Omental fat pad (tissue), 4 donors: Measurements from ENCODE around the gene FNDC8. TPM values are rescaled to one million over a fixed set of nuclear protein-coding genes. Genes with fewer than 3 reads are reported as not detected.

Source experiments
- ATAC-seq: fragments of 150-250 bp; one replicate; pipeline ENCODE4 v1.9.1; 2016; ENCODE audit warnings: mild to moderate bottlenecking, moderate library complexity; ENCODE audit not compliant: low FRiP score
- DNase-seq: peaks from one replicate; pipeline ENCODE4 v3.0.0-alpha.2; 2019; ENCODE audit warnings: low spot score
- CTCF ChIP-seq, 3 donors: fragments of 450-650 bp; IDR thresholded peaks; one replicate each; pipeline ENCODE4 v1.5.1; 2016 to 2017; ENCODE audit warnings: antibody characterized with exemption in 3 of 3, mild to moderate bottlenecking in 3 of 3, moderate library complexity in 2 of 3
- total RNA-seq, 4 donors: library from RNA; depleted of rRNA; stranded (reverse); fragments of >200 nt; gene quantifications; one replicate each; pipeline ENCODE4 v1.1.0, GENCODE V29; 2016

The FNDC8 gene
- total RNA-seq, 4 donors from 2014 or later: not detected

GRCh38 chr17:35152421-35153140 lies 31.2 kb downstream of the FNDC8 start:
- ATAC-seq: no peak
- DNase-seq: no peak
- TF ChIP-seq CTCF (IDR thresholded peaks at IDR 0.05): no peak

- no peak for DNase-seq
These were observed 33.1 kb downstream of the FNDC8 start for GRCh38 chr17:35154196-35155165.

GRCh38 chr17:35155246-35155645 lies 33.8 kb downstream of the FNDC8 start:
- no peak for ATAC-seq
- no peak for TF ChIP-seq CTCF (IDR thresholded peaks at IDR 0.05)
- DNase-seq: no peak

More at GRCh38 chr17:35154196-35155165, 33.1 kb downstream of the FNDC8 start:
- ATAC-seq: no peak
- TF ChIP-seq CTCF (IDR thresholded peaks at IDR 0.05): no peak

- no peak for TF ChIP-seq CTCF (IDR thresholded peaks at IDR 0.05)
- ATAC-seq: no peak
- DNase-seq: no peak
These were observed 38.5 kb downstream of the FNDC8 start for GRCh38 chr17:35159940-35160339.

GRCh38 chr17:35160354-35161201 lies 39.2 kb downstream of the FNDC8 start:
- no peak for TF ChIP-seq CTCF (IDR thresholded peaks at IDR 0.05)
- ATAC-seq (no peak), DNase-seq (no peak)

GRCh38 chr17:35161281-35161761 lies 39.9 kb downstream of the FNDC8 start:
- ATAC-seq: no peak
- no peak for DNase-seq

More at GRCh38 chr17:35161281-35161761, 39.9 kb downstream of the FNDC8 start:
- TF ChIP-seq CTCF (IDR thresholded peaks at IDR 0.05): no peak
